ENCODE results near the gene OR4D2.

GRCh38 chr17:58215685-58216084, 48.9 kb downstream of the OR4D2 start:
- no peak for TF ChIP-seq ZNF598 (CRISPR knock-in tag; IDR thresholded peaks at IDR 0.05; ENCODE audit: borderline replicate concordance)
- no peak for TF ChIP-seq ZNF546 (CRISPR knock-in tag; conservative IDR thresholded peaks at IDR 0.05)
- TF ChIP-seq YEATS4 (CRISPR knock-in tag; IDR thresholded peaks at IDR 0.05; ENCODE audit: borderline replicate concordance), result no peak
- TF ChIP-seq HOMEZ (CRISPR knock-in tag; IDR thresholded peaks at IDR 0.05; ENCODE audit: low read depth), result no peak
- TF ChIP-seq MAFK (conservative IDR thresholded peaks at IDR 0.05 in 1 of 2, IDR thresholded peaks at IDR 0.05 in 1 of 2; ENCODE audit: low read length in 2 of 2), result no peak
- TF ChIP-seq, protein P1, sequence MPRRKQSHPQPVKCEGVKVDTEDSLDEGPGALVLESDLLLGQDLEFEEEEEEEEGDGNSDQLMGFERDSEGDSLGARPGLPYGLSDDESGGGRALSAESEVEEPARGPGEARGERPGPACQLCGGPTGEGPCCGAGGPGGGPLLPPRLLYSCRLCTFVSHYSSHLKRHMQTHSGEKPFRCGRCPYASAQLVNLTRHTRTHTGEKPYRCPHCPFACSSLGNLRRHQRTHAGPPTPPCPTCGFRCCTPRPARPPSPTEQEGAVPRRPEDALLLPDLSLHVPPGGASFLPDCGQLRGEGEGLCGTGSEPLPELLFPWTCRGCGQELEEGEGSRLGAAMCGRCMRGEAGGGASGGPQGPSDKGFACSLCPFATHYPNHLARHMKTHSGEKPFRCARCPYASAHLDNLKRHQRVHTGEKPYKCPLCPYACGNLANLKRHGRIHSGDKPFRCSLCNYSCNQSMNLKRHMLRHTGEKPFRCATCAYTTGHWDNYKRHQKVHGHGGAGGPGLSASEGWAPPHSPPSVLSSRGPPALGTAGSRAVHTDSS (CRISPR knock-in tag; conservative IDR thresholded peaks at IDR 0.05), result no peak
- no peak for TF ChIP-seq RELA (CRISPR knock-in tag; IDR thresholded peaks at IDR 0.05)
- no peak for TF ChIP-seq MTF2 (CRISPR knock-in tag; IDR thresholded peaks at IDR 0.05; ENCODE audit: borderline replicate concordance)
- TF ChIP-seq CEBPB (IDR thresholded peaks at IDR 0.05; ENCODE audit: borderline replicate concordance, low read depth, low read length), result no peak
- no peak for TF ChIP-seq ESRRA (CRISPR knock-in tag; IDR thresholded peaks at IDR 0.05; ENCODE audit: low read depth)
- TF ChIP-seq GTF2F1 (IDR thresholded peaks at IDR 0.05; ENCODE audit: low read length), result no peak
- TF ChIP-seq, protein P2, sequence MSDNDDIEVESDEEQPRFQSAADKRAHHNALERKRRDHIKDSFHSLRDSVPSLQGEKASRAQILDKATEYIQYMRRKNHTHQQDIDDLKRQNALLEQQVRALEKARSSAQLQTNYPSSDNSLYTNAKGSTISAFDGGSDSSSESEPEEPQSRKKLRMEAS (IDR thresholded peaks at IDR 0.05), result no peak
- TF ChIP-seq MYC (CRISPR knock-in tag; IDR thresholded peaks at IDR 0.05; ENCODE audit: borderline replicate concordance), result no peak
- TF ChIP-seq SNAI1 (CRISPR knock-in tag; IDR thresholded peaks at IDR 0.05; ENCODE audit: borderline replicate concordance), result no peak

Measured in HepG2 (cell line).